ENCODE results near the gene CCL26. TPM values are rescaled to one million over a fixed set of nuclear protein-coding genes. Genes with fewer than 3 reads are reported as not detected.

Gene CCL26
- total RNA-seq, 4 donors from 2014 or later: not detected

DNA sequence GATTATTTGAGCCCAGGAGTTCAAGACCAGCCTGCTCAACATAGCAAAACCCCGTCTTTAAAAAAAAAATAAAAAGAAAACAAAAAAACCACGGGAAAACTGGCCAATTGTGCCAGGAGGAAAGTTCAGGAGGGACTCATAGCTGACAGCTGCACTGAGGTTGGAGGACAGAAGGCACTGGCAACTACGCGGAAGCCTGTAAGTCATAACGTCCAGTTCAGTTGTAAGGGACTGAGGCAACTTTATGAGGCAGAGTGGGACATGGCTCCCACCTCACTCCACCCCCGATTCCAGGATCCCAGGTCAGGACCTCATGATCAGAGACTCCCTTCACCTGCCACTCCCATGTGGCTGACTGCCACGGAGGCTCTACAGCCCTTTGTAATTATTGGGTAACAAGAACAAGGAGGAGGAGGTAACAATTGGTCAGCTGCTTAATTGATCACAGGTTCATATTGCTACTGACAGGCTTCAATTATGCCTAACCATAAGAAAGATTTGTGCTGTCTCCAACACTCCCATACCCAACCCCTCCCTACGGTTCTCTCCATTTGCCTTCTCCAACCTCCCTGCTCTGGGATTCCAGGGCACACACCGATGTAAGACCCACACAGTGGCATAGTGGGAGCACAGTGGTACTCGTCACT lies 43.5 kb upstream of the CCL26 start:
- TF ChIP-seq, protein P1, sequence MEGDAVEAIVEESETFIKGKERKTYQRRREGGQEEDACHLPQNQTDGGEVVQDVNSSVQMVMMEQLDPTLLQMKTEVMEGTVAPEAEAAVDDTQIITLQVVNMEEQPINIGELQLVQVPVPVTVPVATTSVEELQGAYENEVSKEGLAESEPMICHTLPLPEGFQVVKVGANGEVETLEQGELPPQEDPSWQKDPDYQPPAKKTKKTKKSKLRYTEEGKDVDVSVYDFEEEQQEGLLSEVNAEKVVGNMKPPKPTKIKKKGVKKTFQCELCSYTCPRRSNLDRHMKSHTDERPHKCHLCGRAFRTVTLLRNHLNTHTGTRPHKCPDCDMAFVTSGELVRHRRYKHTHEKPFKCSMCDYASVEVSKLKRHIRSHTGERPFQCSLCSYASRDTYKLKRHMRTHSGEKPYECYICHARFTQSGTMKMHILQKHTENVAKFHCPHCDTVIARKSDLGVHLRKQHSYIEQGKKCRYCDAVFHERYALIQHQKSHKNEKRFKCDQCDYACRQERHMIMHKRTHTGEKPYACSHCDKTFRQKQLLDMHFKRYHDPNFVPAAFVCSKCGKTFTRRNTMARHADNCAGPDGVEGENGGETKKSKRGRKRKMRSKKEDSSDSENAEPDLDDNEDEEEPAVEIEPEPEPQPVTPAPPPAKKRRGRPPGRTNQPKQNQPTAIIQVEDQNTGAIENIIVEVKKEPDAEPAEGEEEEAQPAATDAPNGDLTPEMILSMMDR (IDR thresholded peaks at IDR 0.05): no peak
- no peak for TF ChIP-seq POLR2A (IDR thresholded peaks at IDR 0.05)
- H3K4me3 ChIP-seq: no peak overlapping the region
- DNase-seq: no peak
- WGBS, 2 donors: 62 to 64% methylated on average over 9 to 10 of the region's 10 CpGs
- no peaks in the 10 kb centered on the region for H3K9me3 ChIP-seq
- H3K27me3 ChIP-seq: no peaks in the 10 kb centered on the region
- intact Hi-C loops (cut with DNase I): no loop called here
- H3K36me3 ChIP-seq: no peaks in the 10 kb centered on the region
- no peaks in the 10 kb centered on the region for H3K4me1 ChIP-seq
- no peak overlapping the region for H3K27ac ChIP-seq

GRCh38 chr7:75814407-75814947 lies 42.5 kb upstream of the CCL26 start:
- TF ChIP-seq POLR2A (IDR thresholded peaks at IDR 0.05): no peak
- TF ChIP-seq, protein P1 (IDR thresholded peaks at IDR 0.05): no peak
- DNase-seq: no peak
- Histone ChIP-seq H3K27ac (no peak overlapping the region), H3K4me1 (no peaks in the 10 kb centered on the region), H3K9me3 (no peaks in the 10 kb centered on the region), H3K4me3 (no peak overlapping the region), H3K36me3 (no peaks in the 10 kb centered on the region), H3K27me3 (no peaks in the 10 kb centered on the region)
- 78 to 89% methylated on average over 6 to 13 of the region's 13 CpGs for WGBS, 2 donors
- intact Hi-C loops (cut with DNase I): no loop called here

- DNase-seq: no peak
- 61 to 67% methylated on average over 3 to 7 of the region's 7 CpGs for WGBS, 2 donors
- no peaks in the 10 kb centered on the region for H3K9me3 ChIP-seq
- no peak within 1 kb of the TSS for H3K27ac ChIP-seq
- no peak within 1 kb of the TSS for H3K4me3 ChIP-seq
- no peaks in the 10 kb centered on the region for H3K27me3 ChIP-seq
- H3K4me1 ChIP-seq: no peaks in the 10 kb centered on the region
- TF ChIP-seq, protein P1 (IDR thresholded peaks at IDR 0.05): no peak
- no peak for TF ChIP-seq POLR2A (IDR thresholded peaks at IDR 0.05)
- H3K36me3 ChIP-seq: no peaks in the 10 kb centered on the region
- intact Hi-C loops (cut with DNase I): no loop called here
These were observed 41.8 kb upstream of the CCL26 start, which contains the start of gene CCL24 for GRCh38 chr7:75813781-75814236. Gene CCL24 (minus strand): TSS chr7:75813806. CDS start chr7:75813715, 91 bp downstream.

- TF ChIP-seq, protein P1 (IDR thresholded peaks at IDR 0.05): no peak
- TF ChIP-seq POLR2A (IDR thresholded peaks at IDR 0.05): no peak
- Histone ChIP-seq H3K9me3 (peaks cover 0 to 1% (median 0%) of the 10 kb centered on the region in 3 donors), H3K36me3 (no peaks in the 10 kb centered on the region), H3K4me3 (no peak overlapping the region), H3K27me3 (no peaks in the 10 kb centered on the region), H3K27ac (no peak overlapping the region), H3K4me1 (no peaks in the 10 kb centered on the region)
- DNase-seq: no peak
- WGBS, 2 donors: 35 to 63% methylated on average over 2 of the region's 3 CpGs
- intact Hi-C loops (cut with DNase I): no loop called here
These were observed 41.1 kb upstream of the CCL26 start for GRCh38 chr7:75813084-75813483.

- H3K27ac ChIP-seq: no peak overlapping the region
- no peak for TF ChIP-seq POLR2A (IDR thresholded peaks at IDR 0.05)
- TF ChIP-seq, protein P1 (IDR thresholded peaks at IDR 0.05): no peak
- H3K9me3 ChIP-seq: peaks cover 0 to 11% (median 7%) of the 10 kb centered on the region in 3 donors
- intact Hi-C loops (cut with DNase I): no loop called here
- WGBS, 2 donors: 78 to 83% methylated on average over 10 of the region's 11 CpGs
- DNase-seq: no peak
- H3K36me3 ChIP-seq: no peaks in the 10 kb centered on the region
- H3K4me1 ChIP-seq: no peaks in the 10 kb centered on the region
- no peak overlapping the region for H3K4me3 ChIP-seq
- no peaks in the 10 kb centered on the region for H3K27me3 ChIP-seq
These were observed 40.1 kb upstream of the CCL26 start for GRCh38 chr7:75811894-75812678.

All from esophagus squamous epithelium (tissue), 5 donors.